HG02840 (cell line): ENCODE results near the gene MYH9.

Experiments
- ATAC-seq: cut with Tn5 transposase; IDR thresholded peaks from one replicate; pipeline ENCODE4 v1.9.1; 2021; ENCODE audit warnings: mild to moderate bottlenecking, moderate library complexity, moderate number of reproducible peaks; ENCODE audit not compliant: unreplicated experiment, low FRiP score

MYH9 gene

GRCh38 chr22:36333644-36334043 is 54.1 kb downstream of the MYH9 start:
- ATAC-seq: no peak

- ATAC-seq: no peak
Measured at GRCh38 chr22:36332623-36333332, 55.0 kb downstream of the MYH9 start.

GRCh38 chr22:36331912-36332622 is 55.7 kb downstream of the MYH9 start:
- ATAC-seq: no peak

GRCh38 chr22:36331306-36331911 is 56.4 kb downstream of the MYH9 start:
- no peak for ATAC-seq

- ATAC-seq: no peak
Measured at GRCh38 chr22:36330655-36331305, 57.0 kb downstream of the MYH9 start.

GRCh38 chr22:36330127-36330526 is 57.6 kb downstream of the MYH9 start:
- ATAC-seq: no peak

GRCh38 chr22:36329254-36330078 is 58.3 kb downstream of the MYH9 start:
- ATAC-seq: no peak

- ATAC-seq: no peak
Measured at GRCh38 chr22:36328635-36329253, 59.0 kb downstream of the MYH9 start.

- no peak for ATAC-seq
Measured at GRCh38 chr22:36327922-36328551, 59.7 kb downstream of the MYH9 start.

- no peak for ATAC-seq
Measured at GRCh38 chr22:36326178-36327161, 61.3 kb downstream of the MYH9 start.

- no peak for ATAC-seq
Measured at GRCh38 chr22:36325154-36326031, 62.4 kb downstream of the MYH9 start.

- no peak for ATAC-seq
Measured at GRCh38 chr22:36324414-36324813, 63.4 kb downstream of the MYH9 start.

- ATAC-seq: no peak
Measured at GRCh38 chr22:36323855-36324331, 63.9 kb downstream of the MYH9 start.

GRCh38 chr22:36323182-36323854 is 64.4 kb downstream of the MYH9 start:
- ATAC-seq: no peak

GRCh38 chr22:36322602-36322915 is 65.2 kb downstream of the MYH9 start:
- no peak for ATAC-seq

- ATAC-seq: no peak
Measured at GRCh38 chr22:36321797-36322601, 65.8 kb downstream of the MYH9 start.
